ENCODE measurements around the gene WBP2NL.

Gene WBP2NL

DNA sequence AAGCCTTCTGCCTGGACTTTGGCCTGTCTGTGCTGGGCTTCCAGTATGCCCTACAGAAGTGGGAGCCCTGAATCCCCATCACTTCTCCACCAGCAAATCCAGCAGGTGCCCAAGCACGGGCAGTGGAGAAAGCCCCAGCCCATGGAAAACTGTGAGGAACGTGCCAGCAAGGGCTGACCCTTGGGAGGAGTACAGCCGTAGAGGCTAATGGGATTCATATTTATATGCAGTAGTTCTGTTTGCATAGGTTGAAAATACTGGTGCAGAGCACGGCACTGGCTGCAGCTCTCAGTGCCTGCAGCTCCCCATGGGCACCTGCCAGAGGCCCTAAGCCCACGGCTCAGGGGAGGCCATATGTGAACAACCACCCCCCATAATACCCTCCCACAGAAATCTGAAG is 61.9 kb downstream of the WBP2NL start:
- Histone ChIP-seq H3K27me3 (replicated peaks) (no peaks in the 10 kb centered on the region), H3K4me3 (ENCODE audit: low read depth, low read length) (no peak overlapping the region), H3K36me3 (replicated peaks) (peaks cover 2% of the 10 kb centered on the region), H3K27ac (no peak overlapping the region)
- TF ChIP-seq, protein P1, sequence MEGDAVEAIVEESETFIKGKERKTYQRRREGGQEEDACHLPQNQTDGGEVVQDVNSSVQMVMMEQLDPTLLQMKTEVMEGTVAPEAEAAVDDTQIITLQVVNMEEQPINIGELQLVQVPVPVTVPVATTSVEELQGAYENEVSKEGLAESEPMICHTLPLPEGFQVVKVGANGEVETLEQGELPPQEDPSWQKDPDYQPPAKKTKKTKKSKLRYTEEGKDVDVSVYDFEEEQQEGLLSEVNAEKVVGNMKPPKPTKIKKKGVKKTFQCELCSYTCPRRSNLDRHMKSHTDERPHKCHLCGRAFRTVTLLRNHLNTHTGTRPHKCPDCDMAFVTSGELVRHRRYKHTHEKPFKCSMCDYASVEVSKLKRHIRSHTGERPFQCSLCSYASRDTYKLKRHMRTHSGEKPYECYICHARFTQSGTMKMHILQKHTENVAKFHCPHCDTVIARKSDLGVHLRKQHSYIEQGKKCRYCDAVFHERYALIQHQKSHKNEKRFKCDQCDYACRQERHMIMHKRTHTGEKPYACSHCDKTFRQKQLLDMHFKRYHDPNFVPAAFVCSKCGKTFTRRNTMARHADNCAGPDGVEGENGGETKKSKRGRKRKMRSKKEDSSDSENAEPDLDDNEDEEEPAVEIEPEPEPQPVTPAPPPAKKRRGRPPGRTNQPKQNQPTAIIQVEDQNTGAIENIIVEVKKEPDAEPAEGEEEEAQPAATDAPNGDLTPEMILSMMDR (IDR thresholded peaks at IDR 0.05; ENCODE audit: low read depth, low read length, missing control alignments), result no peak
- DNase-seq, result no peak
- in situ Hi-C loops (cut with HindIII; ENCODE audit: low pct_ligation_motif_present, low sequenced_read_pairs), result no loop called here

DNA sequence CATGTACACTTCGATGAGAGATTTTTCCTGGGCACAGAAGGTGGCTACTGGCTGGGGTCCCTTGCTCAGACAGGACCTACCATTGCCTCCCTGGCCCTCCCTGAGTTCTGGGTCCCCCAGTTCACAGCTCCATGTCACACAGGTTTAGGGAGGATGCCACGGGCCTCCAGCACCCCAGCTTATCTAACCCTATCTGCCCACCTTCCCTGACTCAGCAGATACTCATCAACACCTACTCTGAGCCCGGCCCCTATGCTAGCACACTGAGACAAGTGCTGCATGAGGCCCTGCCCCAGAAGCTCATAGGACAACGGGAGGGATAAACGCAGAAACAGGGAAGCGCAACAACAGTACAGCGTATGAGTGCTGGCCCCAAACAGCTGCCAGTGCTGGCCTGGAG is 62.5 kb downstream of the WBP2NL start:
- DNase-seq, result no peak
- Histone ChIP-seq H3K27ac (no peak overlapping the region), H3K36me3 (replicated peaks) (peaks cover 2% of the 10 kb centered on the region), H3K27me3 (replicated peaks) (no peaks in the 10 kb centered on the region), H3K4me3 (ENCODE audit: low read depth, low read length) (no peak overlapping the region)
- in situ Hi-C loops (cut with HindIII; ENCODE audit: low pct_ligation_motif_present, low sequenced_read_pairs), result no loop called here
- TF ChIP-seq, protein P1 (IDR thresholded peaks at IDR 0.05; ENCODE audit: low read depth, low read length, missing control alignments), result no peak

DNA sequence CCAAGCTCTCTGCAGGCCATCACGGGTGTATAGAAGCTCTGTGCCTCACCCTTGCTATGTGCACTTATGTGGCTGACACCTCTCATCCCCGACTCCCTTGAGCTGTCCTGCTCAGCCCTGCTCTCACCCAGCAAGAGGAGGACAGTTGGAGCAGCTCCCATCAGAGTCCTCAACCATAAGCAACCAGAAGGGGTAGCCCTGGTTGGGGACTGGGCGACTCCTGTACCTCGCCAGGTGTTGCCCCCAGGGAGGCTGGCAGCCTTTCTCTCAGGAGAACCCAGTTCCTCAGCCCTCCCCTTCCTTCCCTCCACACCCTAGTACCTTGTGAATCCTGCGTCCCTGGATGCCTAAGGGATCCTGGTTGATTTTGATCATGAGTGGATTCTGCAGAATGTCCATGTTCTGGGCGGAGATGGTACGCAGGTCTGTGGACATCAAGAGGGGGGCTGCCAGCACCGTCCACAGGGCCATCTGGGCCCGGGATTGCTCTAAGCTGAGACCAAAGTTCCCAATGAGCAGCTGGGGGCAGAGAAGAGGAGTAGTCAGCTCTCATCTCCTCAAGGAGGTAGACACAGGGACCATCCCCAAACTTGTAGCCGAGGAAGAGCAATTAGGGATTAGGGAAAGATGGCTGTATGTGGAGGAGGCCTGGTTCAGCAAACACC is 64.0 kb downstream of the WBP2NL start:
- DNase-seq, result no peak
- in situ Hi-C loops (cut with HindIII; ENCODE audit: low pct_ligation_motif_present, low sequenced_read_pairs), result no loop called here
- no peak overlapping the region for H3K4me3 ChIP-seq (ENCODE audit: low read depth, low read length)
- H3K36me3 ChIP-seq (replicated peaks), result peaks cover 3% of the 10 kb centered on the region
- H3K27ac ChIP-seq, result no peak overlapping the region
- TF ChIP-seq, protein P1 (IDR thresholded peaks at IDR 0.05; ENCODE audit: low read depth, low read length, missing control alignments), result no peak
- no peaks in the 10 kb centered on the region for H3K27me3 ChIP-seq (replicated peaks)

DNA sequence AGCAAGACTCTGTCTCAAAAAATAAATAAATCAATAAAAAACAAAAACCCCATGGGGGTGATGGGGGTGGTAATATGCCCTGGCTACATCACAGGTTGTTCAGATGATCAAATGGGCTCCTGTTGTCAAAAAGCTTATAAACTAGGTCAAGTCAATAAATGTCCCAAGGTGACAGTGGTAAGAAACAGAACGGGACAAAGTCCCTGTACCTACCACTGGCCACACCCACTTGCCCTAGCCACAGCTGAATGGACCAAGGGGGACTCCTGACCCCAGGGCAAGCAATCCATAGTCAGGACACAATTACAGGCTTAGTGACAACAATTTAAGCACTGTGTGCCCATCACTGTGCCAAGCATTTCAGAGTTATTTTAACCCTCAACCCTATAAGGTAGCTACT is 66.0 kb downstream of the WBP2NL start:
- in situ Hi-C loops (cut with HindIII; ENCODE audit: low pct_ligation_motif_present, low sequenced_read_pairs), result no loop called here
- TF ChIP-seq, protein P1 (IDR thresholded peaks at IDR 0.05; ENCODE audit: low read depth, low read length, missing control alignments), result no peak
- H3K4me3 ChIP-seq (ENCODE audit: low read depth, low read length), result no peak overlapping the region
- H3K36me3 ChIP-seq (replicated peaks), result peaks cover 6% of the 10 kb centered on the region
- H3K27me3 ChIP-seq (replicated peaks), result no peaks in the 10 kb centered on the region
- no peak overlapping the region for H3K27ac ChIP-seq
- no peak for DNase-seq

DNA sequence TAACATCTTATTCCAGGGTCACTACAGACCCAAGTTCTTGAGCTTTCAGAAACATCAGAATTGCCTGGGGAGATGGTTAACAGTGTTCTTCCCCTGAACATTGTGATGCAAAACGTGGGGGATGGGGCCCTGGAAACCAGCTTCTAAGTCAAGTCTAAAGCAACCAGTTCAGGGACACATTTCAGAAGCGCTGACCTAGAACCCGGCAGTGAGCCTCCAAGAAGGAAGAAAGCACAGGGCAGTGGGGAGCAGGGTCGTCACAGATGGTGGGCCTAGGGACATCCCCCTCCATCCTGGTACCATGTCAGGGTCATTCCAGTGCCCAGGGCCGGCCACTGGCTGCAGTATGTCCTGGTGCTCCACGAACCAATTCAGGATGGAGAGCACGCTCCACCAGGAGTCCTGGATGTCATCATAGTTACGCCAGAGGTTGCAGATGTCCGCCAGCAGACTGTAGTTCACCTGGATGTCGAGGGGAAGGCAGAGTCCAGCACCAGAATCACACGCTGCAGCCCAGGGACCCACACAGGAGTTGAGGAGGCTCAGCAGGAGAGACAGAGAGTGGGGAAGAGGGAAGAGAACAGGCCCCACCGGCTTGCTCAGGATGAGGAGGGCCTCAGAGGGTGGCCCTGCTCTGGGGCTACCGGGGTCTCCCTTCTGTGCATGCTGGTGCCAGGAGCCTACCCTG is 67.0 kb downstream of the WBP2NL start:
- Histone ChIP-seq H3K4me3 (ENCODE audit: low read depth, low read length) (no peak overlapping the region), H3K27ac (no peak overlapping the region), H3K36me3 (replicated peaks) (peaks cover 4% of the 10 kb centered on the region), H3K27me3 (replicated peaks) (no peaks in the 10 kb centered on the region)
- TF ChIP-seq, protein P1 (IDR thresholded peaks at IDR 0.05; ENCODE audit: low read depth, low read length, missing control alignments), result no peak
- no peak for DNase-seq
- in situ Hi-C loops (cut with HindIII; ENCODE audit: low pct_ligation_motif_present, low sequenced_read_pairs), result no loop called here

All from brain microvascular endothelial cell (primary cell).